ENCODE data around the gene ACYP2.

- TF ChIP-seq POLR2A (IDR thresholded peaks at IDR 0.05) (no peak), CTCF (IDR thresholded peaks at IDR 0.05) (peak in 2 of 3 donors; percentile 29 to 39)
These were observed 91.2 kb downstream of the ACYP2 start for GRCh38 chr2:54206596-54206995.
